Measurements from ENCODE around the gene SLC10A7.

- TF ChIP-seq SP2 (IDR thresholded peaks at IDR 0.05; ENCODE audit: low read length) (no peak), SIX5 (IDR thresholded peaks at IDR 0.05; ENCODE audit: low read depth, low read length) (no peak), ATF2 (IDR thresholded peaks at IDR 0.05; ENCODE audit: low read length) (no peak), CTCF (IDR thresholded peaks at IDR 0.05; ENCODE audit: control extremely low read depth in 1 of 3, insufficient read depth in 1 of 3, low read depth in 1 of 3, low read length in 3 of 3) (no peak), RAD21 (IDR thresholded peaks at IDR 0.05 in 1 of 2, conservative IDR thresholded peaks at IDR 0.05 in 1 of 2; ENCODE audit: low read depth in 2 of 2, low read length in 2 of 2) (no peak), E2F6 (IDR thresholded peaks at IDR 0.05) (no peak), MAX (IDR thresholded peaks at IDR 0.05) (no peak)
These were observed 265.9 kb downstream of the SLC10A7 start for GRCh38 chr4:146255874-146256273.
